Type B pancreatic cell (in vitro differentiated cells): Measurements from ENCODE around the gene OPHN1. TPM values are rescaled to one million over a fixed set of nuclear protein-coding genes. Genes with fewer than 3 reads are reported as not detected.
A peak's percentile ranks its signal among the peaks of the same experiment; 100 is the strongest.

Experiments
- DNase-seq: peaks from one replicate; pipeline ENCODE4 v3.0.0; 2021; ENCODE audit warnings: mixed read lengths; ENCODE audit not compliant: unreplicated experiment; ENCODE audit errors: extremely low spot score
- H3K27ac Mint-ChIP-seq: 2 replicates; pipeline ENCODE4 v1.8.0; 2021; ENCODE audit warnings: mild to moderate bottlenecking, mixed read lengths
- H3K27me3 Mint-ChIP-seq: 2 replicates; pipeline ENCODE4 v1.8.0; 2021; ENCODE audit warnings: mixed read lengths
- H3K36me3 Mint-ChIP-seq: 2 replicates; pipeline ENCODE4 v1.8.0; 2021; ENCODE audit warnings: mixed read lengths
- H3K4me1 Mint-ChIP-seq: one replicate; pipeline ENCODE4 v1.8.0; 2021; ENCODE audit warnings: mixed read lengths; ENCODE audit not compliant: unreplicated experiment
- H3K4me3 Mint-ChIP-seq: 2 replicates; pipeline ENCODE4 v1.8.0; 2021; ENCODE audit warnings: mild to moderate bottlenecking, mixed read lengths
- H3K9me3 Mint-ChIP-seq: 2 replicates; pipeline ENCODE4 v1.8.0; 2021; ENCODE audit warnings: mixed read lengths
- CTCF ChIP-seq: fragments of 200-600 bp; sonication (generic); conservative IDR thresholded peaks from 2 replicates; pipeline ENCODE4 v1.5.0; 2021; ENCODE audit warnings: antibody characterized with exemption, mild to moderate bottlenecking
- total RNA-seq: library from RNA; stranded (reverse); gene quantifications from 2 replicates; pipeline ENCODE4 v1.2.1, GENCODE V29; 2021; ENCODE audit warnings: low replicate concordance

Gene OPHN1
- total RNA-seq, 1 donor from 2014 or later, result 7.4 TPM

GRCh38 chrX:68043713-68044438 lies 389.4 kb downstream of the OPHN1 start:
- no peak for TF ChIP-seq CTCF
- no peak for DNase-seq
- H3K9me3 Mint-ChIP-seq, result no peaks in the 10 kb centered on the region
- no peaks in the 10 kb centered on the region for H3K36me3 Mint-ChIP-seq
- H3K4me3 Mint-ChIP-seq, result no peak overlapping the region
- H3K27me3 Mint-ChIP-seq, result no peaks in the 10 kb centered on the region
- H3K27ac Mint-ChIP-seq, result no peak overlapping the region
- no peaks in the 10 kb centered on the region for H3K4me1 Mint-ChIP-seq

- Mint-ChIP-seq H3K4me1 (no peaks in the 10 kb centered on the region), H3K4me3 (no peak overlapping the region), H3K27me3 (no peaks in the 10 kb centered on the region), H3K36me3 (no peaks in the 10 kb centered on the region), H3K9me3 (no peaks in the 10 kb centered on the region), H3K27ac (no peak overlapping the region)
- DNase-seq, result no peak
- no peak for TF ChIP-seq CTCF
Measured at GRCh38 chrX:68041110-68041509, 392.2 kb downstream of the OPHN1 start.

DNA sequence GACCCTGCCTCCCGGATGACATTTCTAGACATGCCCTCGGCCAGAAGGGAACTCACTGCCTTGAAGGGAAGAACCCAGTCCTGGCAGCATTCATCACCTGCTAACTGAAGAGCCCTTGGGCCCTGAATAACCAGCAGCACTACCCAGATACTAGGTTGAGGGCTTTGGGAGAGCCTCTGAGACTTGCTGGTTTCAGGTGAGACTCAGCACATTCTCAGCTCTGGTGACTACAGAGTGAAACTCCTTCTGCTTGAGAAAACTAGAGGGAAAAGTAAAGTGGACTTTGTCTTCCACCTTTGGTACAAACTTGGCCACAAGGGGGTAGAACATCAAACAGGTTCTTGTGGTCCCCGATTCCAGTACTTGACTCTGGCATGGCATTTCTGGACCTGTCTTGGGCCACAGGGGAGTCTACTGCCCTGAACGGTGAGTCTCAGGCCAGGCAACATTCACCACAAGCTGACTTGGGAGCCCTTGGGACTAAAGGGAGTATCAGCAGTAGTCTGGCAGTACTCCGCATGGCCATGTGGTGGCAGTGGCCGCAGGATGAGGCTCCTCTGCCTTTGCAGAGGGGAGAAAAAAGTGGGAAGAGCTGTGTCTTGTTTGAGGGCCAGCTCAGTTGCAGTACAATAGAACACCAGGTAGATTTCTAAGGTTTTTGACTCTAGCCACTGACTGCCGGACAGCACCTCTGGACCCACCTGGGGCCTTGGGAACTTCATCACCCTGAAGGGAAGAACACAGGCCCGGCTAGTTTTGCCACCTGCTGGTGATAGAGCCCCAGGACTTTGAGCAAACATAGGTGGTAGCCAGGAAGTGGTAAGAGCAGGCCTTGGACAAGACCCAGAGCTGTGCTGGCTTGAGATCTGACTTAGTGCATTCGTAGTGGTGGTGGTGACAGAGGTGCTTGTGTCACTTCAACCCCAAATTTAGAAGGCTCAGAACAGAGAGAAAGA lies 414.8 kb downstream of the OPHN1 start:
- H3K27me3 Mint-ChIP-seq, result no peaks in the 10 kb centered on the region
- peaks cover 7% of the 10 kb centered on the region for H3K9me3 Mint-ChIP-seq
- TF ChIP-seq CTCF, result peak; percentile 65
- H3K4me3 Mint-ChIP-seq, result no peak overlapping the region
- no peaks in the 10 kb centered on the region for H3K36me3 Mint-ChIP-seq
- H3K27ac Mint-ChIP-seq, result no peak overlapping the region
- DNase-seq, result no peak
- no peaks in the 10 kb centered on the region for H3K4me1 Mint-ChIP-seq

- no peak overlapping the region for H3K4me3 Mint-ChIP-seq
- no peaks in the 10 kb centered on the region for H3K4me1 Mint-ChIP-seq
- no peaks in the 10 kb centered on the region for H3K27me3 Mint-ChIP-seq
- no peak overlapping the region for H3K27ac Mint-ChIP-seq
- DNase-seq, result no peak
- peaks cover 7% of the 10 kb centered on the region for H3K9me3 Mint-ChIP-seq
- H3K36me3 Mint-ChIP-seq, result no peaks in the 10 kb centered on the region
- TF ChIP-seq CTCF, result no peak
Measured at GRCh38 chrX:67998540-67998939, 434.8 kb downstream of the OPHN1 start.

Other genes with a start within 250 kb of the OPHN1 start
- 34.9 and 39.1 TPM in 2 replicates for gene YIPF6, start 65.6 kb upstream of the OPHN1 start, total RNA-seq
- 0.67 and 9.9 TPM in 2 replicates for gene STARD8, start 214.2 kb upstream of the OPHN1 start, total RNA-seq